A673 (cell line): ENCODE results near the gene CENPX. TPM values are rescaled to one million over a fixed set of nuclear protein-coding genes. Genes with fewer than 3 reads are reported as not detected.
A peak's percentile ranks its signal among the peaks of the same experiment; 100 is the strongest.

Source experiments
- BruUV-seq: library from RNA; stranded (reverse); fragments of 400-500 nt; replicated peaks from 2 replicates; lab custom pipeline; 2021; lab: Mats Ljungman, UMichigan
- CTCF ChIA-PET: fragments of 300-600 bp; sonication (Branson Sonifier 250); formaldehyde crosslinking; loops from one replicate; lab custom pipeline; 2022; ENCODE audit warnings: antibody characterized with exemption; lab: Charles Lee
- POLR2A ChIA-PET: fragments of 300-600 bp; sonication (Branson Sonifier 250); formaldehyde crosslinking; loops from one replicate; lab custom pipeline; 2022; ENCODE audit warnings: antibody characterized with exemption; ENCODE audit not compliant: low non-redundant PET; lab: Charles Lee
- DNase-seq: peaks from one replicate; pipeline ENCODE4 v3.0.0-alpha.2; 2015; ENCODE audit warnings: low spot score
- H3K27ac ChIP-seq: fragments of 200-600 bp; sonication (generic); 2 replicates; pipeline ENCODE4 v1.5.1; 2016; ENCODE audit warnings: mixed run types, low read depth, mild to moderate bottlenecking, mixed read lengths, antibody characterized with exemption, low read length; ENCODE audit not compliant: poor library complexity, severe bottlenecking
- H3K27me3 ChIP-seq: fragments of 200-600 bp; sonication (generic); replicated peaks from 2 replicates; pipeline ENCODE4 v1.6.1; 2017; ENCODE audit warnings: mixed run types, low read depth, mild to moderate bottlenecking, mixed read lengths, antibody characterized with exemption, low read length; ENCODE audit not compliant: insufficient read depth, poor library complexity
- H3K36me3 ChIP-seq: fragments of 200-600 bp; sonication (generic); 2 replicates; pipeline ENCODE4 v1.6.1; 2016; ENCODE audit warnings: mixed run types, mild to moderate bottlenecking, mixed read lengths, antibody characterized with exemption, low read length; ENCODE audit not compliant: insufficient read depth, poor library complexity, severe bottlenecking
- H3K4me1 ChIP-seq: fragments of 200-600 bp; sonication (generic); 2 replicates; pipeline ENCODE4 v1.6.1; 2017; ENCODE audit warnings: mixed run types, mild to moderate bottlenecking, mixed read lengths, antibody characterized with exemption, low read length; ENCODE audit not compliant: insufficient read depth, poor library complexity, severe bottlenecking
- H3K4me3 ChIP-seq: fragments of 200-600 bp; sonication (generic); 2 replicates; pipeline ENCODE4 v1.5.1; 2016; ENCODE audit warnings: low read depth, mixed run types, mild to moderate bottlenecking, mixed read lengths, low read length; ENCODE audit not compliant: poor library complexity, severe bottlenecking
- H3K9me3 ChIP-seq: fragments of 200-600 bp; sonication (generic); 2 replicates; pipeline ENCODE4 v1.6.1; 2016; ENCODE audit warnings: mixed run types, low read depth, mild to moderate bottlenecking, mixed read lengths, antibody characterized with exemption, low read length; ENCODE audit not compliant: poor library complexity, severe bottlenecking
- EZH2 ChIP-seq: fragments of 200-600 bp; sonication (generic); IDR thresholded peaks from 2 replicates; pipeline ENCODE4 v1.6.1; 2017; ENCODE audit warnings: borderline replicate concordance, low read depth, mild to moderate bottlenecking, mixed read lengths, antibody characterized with exemption, low read length; ENCODE audit not compliant: poor library complexity, severe bottlenecking
- intact Hi-C: fragments of 100-400 bp; cut with micrococcal nuclease; formaldehyde crosslinking; loops from one replicate; pipeline ENCODE4 v1.10.0; 2022; ENCODE audit not compliant: unreplicated experiment
- total RNA-seq: library from RNA; stranded (reverse); gene quantifications from 2 replicates; pipeline ENCODE4 v1.2.3, GENCODE V29; 2021
- TF ChIP-seq, protein P1 (sequence below): fragments of 300-800, 200-600 bp; sonication (generic); conservative IDR thresholded peaks from 2 replicates; pipeline ENCODE4 v1.5.1; 2017; ENCODE audit warnings: low read depth, mild to moderate bottlenecking, antibody characterized with exemption, low read length, moderate library complexity, mixed read lengths

The CENPX gene
- total RNA-seq, 1 experiment from 2014 or later = 165 TPM

DNA sequence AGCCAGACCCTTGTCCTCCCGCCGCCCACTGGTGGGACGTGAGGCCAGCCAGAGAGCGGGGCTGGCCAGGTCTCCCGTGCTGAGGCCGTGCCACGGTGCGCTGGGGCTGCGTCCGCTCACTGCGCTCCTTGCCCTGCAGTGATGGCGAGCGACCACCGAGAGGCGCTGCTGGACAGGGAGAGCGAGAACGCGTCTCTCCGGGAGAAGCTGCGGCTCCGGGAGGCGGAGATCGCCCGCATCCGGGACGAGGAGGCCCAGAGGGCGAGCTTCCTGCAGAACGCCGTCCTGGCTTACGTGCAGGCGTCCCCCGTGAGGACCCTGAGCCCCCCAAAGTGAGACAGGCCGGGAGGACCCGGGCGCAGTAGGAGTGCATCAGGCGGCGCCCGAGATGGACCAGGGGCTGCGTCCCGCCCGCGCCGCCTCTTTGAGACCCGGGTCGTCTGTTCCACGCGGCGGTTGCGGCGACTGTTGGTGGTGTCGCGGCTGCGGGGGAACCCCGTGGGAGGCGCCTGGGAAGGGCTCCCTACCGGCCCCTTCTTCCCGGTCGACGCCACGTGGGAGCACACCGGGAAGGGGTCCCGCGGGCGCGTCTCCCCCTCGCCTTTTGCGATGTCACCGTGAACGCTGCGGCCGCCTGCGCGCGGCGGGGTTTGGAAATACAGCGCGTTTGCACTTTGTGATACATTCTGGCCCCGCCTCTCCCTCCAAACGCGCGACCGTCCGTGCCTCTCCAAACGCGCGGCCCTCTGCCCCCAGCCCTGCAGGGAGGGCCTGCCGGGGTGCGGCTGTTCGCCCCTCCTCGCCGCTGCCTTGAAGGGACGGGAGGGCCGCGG, 8.0 kb upstream of the CENPX start:
- intact Hi-C loops = loop anchor here (5.0 kb wide), 1 partner anchor 122 kb away; no protein-coding TSS in a partner anchor
- no peaks in the 10 kb centered on the region for H3K27me3 ChIP-seq
- H3K9me3 ChIP-seq = no peaks in the 10 kb centered on the region
- BruUV-seq = no TSS peak
- ChIA-PET CTCF (interaction anchor here (0.5 to 1.6 kb wide), 7 partner anchors 9 to 175 kb away, joined by 3 to 19 read pairs (median 7); no protein-coding TSS in a partner anchor), POLR2A (interaction anchor here (0.5 to 0.7 kb wide), 2 partner anchors 127 to 331 kb away, joined by 4 to 7 read pairs; no protein-coding TSS in a partner anchor)
- peak; percentile 91 for DNase-seq
- H3K36me3 ChIP-seq = peaks cover 5% of the 10 kb centered on the region
- peak overlapping the region; percentile 62 for H3K27ac ChIP-seq
- no peaks in the 10 kb centered on the region for H3K4me1 ChIP-seq
- TF ChIP-seq, protein P1, sequence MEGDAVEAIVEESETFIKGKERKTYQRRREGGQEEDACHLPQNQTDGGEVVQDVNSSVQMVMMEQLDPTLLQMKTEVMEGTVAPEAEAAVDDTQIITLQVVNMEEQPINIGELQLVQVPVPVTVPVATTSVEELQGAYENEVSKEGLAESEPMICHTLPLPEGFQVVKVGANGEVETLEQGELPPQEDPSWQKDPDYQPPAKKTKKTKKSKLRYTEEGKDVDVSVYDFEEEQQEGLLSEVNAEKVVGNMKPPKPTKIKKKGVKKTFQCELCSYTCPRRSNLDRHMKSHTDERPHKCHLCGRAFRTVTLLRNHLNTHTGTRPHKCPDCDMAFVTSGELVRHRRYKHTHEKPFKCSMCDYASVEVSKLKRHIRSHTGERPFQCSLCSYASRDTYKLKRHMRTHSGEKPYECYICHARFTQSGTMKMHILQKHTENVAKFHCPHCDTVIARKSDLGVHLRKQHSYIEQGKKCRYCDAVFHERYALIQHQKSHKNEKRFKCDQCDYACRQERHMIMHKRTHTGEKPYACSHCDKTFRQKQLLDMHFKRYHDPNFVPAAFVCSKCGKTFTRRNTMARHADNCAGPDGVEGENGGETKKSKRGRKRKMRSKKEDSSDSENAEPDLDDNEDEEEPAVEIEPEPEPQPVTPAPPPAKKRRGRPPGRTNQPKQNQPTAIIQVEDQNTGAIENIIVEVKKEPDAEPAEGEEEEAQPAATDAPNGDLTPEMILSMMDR = peak; percentile 82
- no peak for TF ChIP-seq EZH2
- peak overlapping the region; percentile 67 for H3K4me3 ChIP-seq

DNA sequence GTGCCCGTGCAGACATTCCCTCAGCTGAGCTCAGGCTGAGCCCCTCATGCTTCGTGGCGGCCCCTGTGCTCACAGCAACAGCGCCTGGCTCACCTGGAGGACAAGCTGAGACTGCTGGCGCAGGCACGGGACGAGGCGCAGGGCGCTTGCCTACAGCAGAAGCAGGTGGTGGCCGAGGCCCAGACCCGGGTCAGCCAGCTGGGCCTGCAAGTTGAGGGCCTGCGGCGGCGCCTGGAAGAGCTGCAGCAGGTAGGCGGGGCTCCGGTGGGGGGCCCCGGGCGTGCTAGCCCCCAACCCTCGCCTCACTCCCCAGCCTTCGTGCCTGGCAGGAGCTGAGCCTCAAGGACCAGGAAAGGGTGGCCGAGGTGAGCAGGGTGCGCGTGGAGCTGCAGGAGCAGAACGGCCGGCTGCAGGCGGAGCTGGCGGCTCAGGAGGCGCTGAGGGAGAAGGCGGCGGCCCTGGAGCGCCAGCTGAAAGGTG, 7.4 kb upstream of the CENPX start:
- Histone ChIP-seq H3K4me3 (no peak overlapping the region), H3K9me3 (no peaks in the 10 kb centered on the region), H3K27me3 (no peaks in the 10 kb centered on the region), H3K27ac (no peak overlapping the region), H3K36me3 (peaks cover 5% of the 10 kb centered on the region), H3K4me1 (no peaks in the 10 kb centered on the region)
- intact Hi-C loops = loop anchor here (5.0 kb wide), 1 partner anchor 122 kb away; no protein-coding TSS in a partner anchor
- ChIA-PET POLR2A (interaction anchor here (0.5 kb wide), 1 partner anchor 330 kb away, joined by 7 read pairs; no protein-coding TSS in a partner anchor), CTCF (interaction anchor here (0.5 to 1.6 kb wide), 6 partner anchors 8 to 176 kb away, joined by 3 to 19 read pairs (median 5); no protein-coding TSS in a partner anchor)
- TF ChIP-seq EZH2 = no peak
- TF ChIP-seq, protein P1 = no peak
- BruUV-seq = no TSS peak
- no peak for DNase-seq

DNA sequence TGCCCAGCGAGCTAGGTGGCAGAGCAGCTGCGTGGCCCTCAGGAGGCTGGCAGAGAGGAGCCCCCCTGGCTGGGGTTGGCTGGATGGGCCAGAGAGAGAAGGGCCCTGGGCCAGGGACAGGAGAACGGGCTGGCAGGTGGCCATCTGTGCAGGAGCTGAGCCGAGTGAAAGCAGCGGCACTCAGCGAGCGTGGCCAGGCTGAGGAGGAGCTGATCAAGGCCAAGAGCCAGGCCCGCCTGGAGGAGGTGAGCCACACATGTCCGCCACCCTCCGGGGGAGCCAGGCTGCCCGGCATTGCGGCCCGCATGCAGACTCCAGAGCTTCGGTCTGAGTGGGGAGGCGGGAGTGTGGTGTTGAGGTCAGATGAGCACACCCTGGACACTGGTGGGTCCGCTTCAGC, 6.7 kb upstream of the CENPX start:
- intact Hi-C loops = no loop called here
- no TSS peak for BruUV-seq
- CTCF ChIA-PET = interaction anchor here (1.5 kb wide), 1 partner anchor 177 kb away, joined by 3 read pairs; no protein-coding TSS in a partner anchor

More for the DNA sequence above, 6.7 kb upstream of the CENPX start:
- H3K27ac ChIP-seq = no peak overlapping the region
- H3K4me1 ChIP-seq = peaks cover 3% of the 10 kb centered on the region
- H3K9me3 ChIP-seq = no peaks in the 10 kb centered on the region
- TF ChIP-seq, protein P1 = no peak
- TF ChIP-seq EZH2 = no peak
- H3K4me3 ChIP-seq = no peak overlapping the region
- no peaks in the 10 kb centered on the region for H3K27me3 ChIP-seq
- DNase-seq = no peak
- POLR2A ChIA-PET = no interaction called here
- H3K36me3 ChIP-seq = peaks cover 5% of the 10 kb centered on the region
